HG03095 (cell line): ENCODE results near the gene DCTN5.
"Not testable (repeated sequence)": the region's sequence is repeated elsewhere in the genome, so short reads cannot be mapped to it uniquely, and the experiment has no call there.

Source experiments
- ATAC-seq: cut with Tn5 transposase; IDR thresholded peaks from one replicate; pipeline ENCODE4 v1.9.1; 2021; ENCODE audit warnings: moderate library complexity; ENCODE audit not compliant: unreplicated experiment

The DCTN5 gene

GRCh38 chr16:23691483-23692189, 50.4 kb downstream of the DCTN5 start:
- ATAC-seq = no peak

GRCh38 chr16:23692190-23692837, 51.0 kb downstream of the DCTN5 start:
- no peak for ATAC-seq

GRCh38 chr16:23694265-23694643, 53.0 kb downstream of the DCTN5 start:
- no peak for ATAC-seq

GRCh38 chr16:23694644-23695373, 53.5 kb downstream of the DCTN5 start:
- ATAC-seq = no peak

- no peak for ATAC-seq
These were observed 54.5 kb downstream of the DCTN5 start for GRCh38 chr16:23695756-23696155.

GRCh38 chr16:23699100-23699499, 57.8 kb downstream of the DCTN5 start:
- no peak for ATAC-seq

GRCh38 chr16:23700093-23700492, 58.8 kb downstream of the DCTN5 start:
- ATAC-seq = no peak

GRCh38 chr16:23700509-23700908, 59.2 kb downstream of the DCTN5 start:
- no peak for ATAC-seq

GRCh38 chr16:23701045-23701444, 59.8 kb downstream of the DCTN5 start:
- no peak for ATAC-seq

- no peak for ATAC-seq
These were observed 61.7 kb downstream of the DCTN5 start for GRCh38 chr16:23702951-23703350.

- no peak for ATAC-seq
These were observed 63.7 kb downstream of the DCTN5 start for GRCh38 chr16:23704772-23705516.

GRCh38 chr16:23705517-23705902, 64.2 kb downstream of the DCTN5 start:
- no peak for ATAC-seq

- no peak for ATAC-seq
These were observed 65.2 kb downstream of the DCTN5 start for GRCh38 chr16:23706439-23706838.

GRCh38 chr16:23709536-23709935, 68.3 kb downstream of the DCTN5 start:
- ATAC-seq = no peak

GRCh38 chr16:23710008-23710407, 68.7 kb downstream of the DCTN5 start:
- ATAC-seq = no peak

- no peak for ATAC-seq
These were observed 69.2 kb downstream of the DCTN5 start for GRCh38 chr16:23710504-23710903.

- no peak for ATAC-seq
These were observed 70.5 kb downstream of the DCTN5 start for GRCh38 chr16:23711785-23712184.

GRCh38 chr16:23712976-23713375, 71.7 kb downstream of the DCTN5 start, which contains the start of gene ERN2:
ERN2 (minus strand) TSS chr16:23713222; CDS start chr16:23713187, 35 bp downstream.
- ATAC-seq = no peak

- no peak for ATAC-seq
These were observed 75.2 kb downstream of the DCTN5 start for GRCh38 chr16:23716484-23716883.

- ATAC-seq = not testable (repeated sequence)
These were observed 81.5 kb downstream of the DCTN5 start for GRCh38 chr16:23722613-23723240.
